GM19351 (cell line): ENCODE data around the gene CFAP92.

Experiments used
- ATAC-seq: cut with Tn5 transposase; IDR thresholded peaks from one replicate; pipeline ENCODE4 v1.9.1; 2021; ENCODE audit warnings: mild to moderate bottlenecking, moderate library complexity; ENCODE audit not compliant: unreplicated experiment

Gene CFAP92

DNA sequence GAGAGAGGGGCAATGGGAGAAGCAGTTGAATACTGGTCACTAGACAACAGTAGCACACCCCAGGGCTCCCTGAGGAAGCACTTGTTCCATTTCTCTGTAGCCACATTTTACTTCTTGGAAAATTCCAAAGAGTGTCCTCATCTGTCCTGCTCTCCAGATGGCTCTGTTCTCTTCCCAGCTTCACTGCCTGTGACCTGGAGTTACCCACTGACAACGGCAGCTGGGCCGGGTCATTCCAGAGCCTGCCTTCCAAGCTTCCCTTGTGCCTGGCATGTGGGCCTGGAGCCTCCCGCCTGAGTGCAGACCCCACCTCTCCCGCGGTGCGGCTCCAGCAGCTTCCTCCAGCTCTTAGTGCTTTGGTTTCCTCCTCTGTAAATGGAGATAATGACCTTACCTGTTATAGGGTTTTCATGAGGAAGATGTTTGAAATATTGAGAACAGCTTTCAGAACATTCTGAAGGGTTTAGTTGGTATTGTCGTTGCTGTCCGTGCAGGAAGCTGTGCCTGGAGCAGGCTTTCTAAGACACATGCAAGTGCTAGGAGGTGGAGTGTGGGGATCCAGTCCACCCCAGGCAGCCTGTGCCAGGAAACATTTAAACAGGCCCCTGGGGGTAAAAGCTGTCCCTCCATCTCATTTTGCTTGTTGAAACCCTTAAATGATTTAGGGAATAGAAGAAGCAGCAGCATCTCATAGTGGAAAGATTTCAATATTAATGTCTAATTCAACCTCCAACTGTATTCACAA, 32.0 kb upstream of the CFAP92 start:
- no peak for ATAC-seq

DNA sequence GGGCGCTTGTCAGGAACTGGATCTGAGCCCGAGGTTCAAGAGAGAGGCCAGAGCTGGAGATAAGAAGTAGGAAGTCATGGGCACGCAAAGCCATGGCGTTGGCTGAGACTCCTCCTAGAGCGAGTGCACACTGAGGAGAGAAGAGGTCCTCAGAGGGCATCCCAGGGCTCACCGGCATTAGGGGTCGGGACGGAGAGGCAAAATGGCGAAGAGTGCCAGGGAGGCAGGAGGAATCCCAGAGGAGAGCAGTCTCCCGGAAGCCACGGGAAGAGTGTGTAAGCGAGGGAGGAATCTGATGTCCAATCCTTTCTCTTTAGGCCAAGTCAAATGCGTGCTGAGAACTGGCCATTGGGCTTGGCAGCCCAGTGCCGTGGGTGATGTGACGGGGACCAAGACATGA, 31.2 kb upstream of the CFAP92 start:
- no peak for ATAC-seq

DNA sequence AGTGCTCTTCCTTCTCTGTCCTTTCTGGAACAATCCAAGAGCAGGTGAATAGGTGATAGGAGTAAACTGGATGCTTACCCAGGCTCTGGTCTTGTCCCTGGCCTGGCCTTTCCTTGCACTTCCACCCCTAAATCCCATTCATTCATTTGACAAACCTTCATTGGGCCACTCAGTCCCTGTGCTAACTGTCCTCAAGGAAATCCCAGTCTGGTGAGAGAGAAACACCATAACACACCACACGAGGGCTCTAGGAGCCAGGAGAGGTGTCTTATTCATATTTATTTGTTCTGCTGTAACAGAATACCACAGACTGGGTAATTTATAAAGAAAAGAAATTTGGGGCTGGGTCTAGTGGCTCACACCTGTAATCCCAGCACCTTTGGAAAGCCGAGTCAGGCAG, 30.0 kb upstream of the CFAP92 start:
- no peak for ATAC-seq

DNA sequence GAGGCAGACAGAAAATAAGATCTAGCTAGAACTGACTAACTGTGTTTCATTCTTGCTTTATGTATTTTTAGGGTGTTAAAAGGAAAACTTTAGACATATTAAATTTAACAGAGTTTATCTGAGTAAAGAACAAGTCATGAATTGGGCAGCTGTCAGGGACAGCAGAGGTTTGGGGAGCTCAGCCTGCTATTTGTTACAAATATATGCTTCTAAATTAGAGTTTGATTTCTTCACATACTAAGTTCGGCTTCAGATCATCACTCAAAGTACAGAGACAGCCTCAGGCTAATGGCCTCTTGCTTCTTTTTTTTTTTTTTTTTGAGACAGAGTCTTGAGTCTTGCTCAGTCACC, 29.1 kb upstream of the CFAP92 start:
- ATAC-seq = no peak

DNA sequence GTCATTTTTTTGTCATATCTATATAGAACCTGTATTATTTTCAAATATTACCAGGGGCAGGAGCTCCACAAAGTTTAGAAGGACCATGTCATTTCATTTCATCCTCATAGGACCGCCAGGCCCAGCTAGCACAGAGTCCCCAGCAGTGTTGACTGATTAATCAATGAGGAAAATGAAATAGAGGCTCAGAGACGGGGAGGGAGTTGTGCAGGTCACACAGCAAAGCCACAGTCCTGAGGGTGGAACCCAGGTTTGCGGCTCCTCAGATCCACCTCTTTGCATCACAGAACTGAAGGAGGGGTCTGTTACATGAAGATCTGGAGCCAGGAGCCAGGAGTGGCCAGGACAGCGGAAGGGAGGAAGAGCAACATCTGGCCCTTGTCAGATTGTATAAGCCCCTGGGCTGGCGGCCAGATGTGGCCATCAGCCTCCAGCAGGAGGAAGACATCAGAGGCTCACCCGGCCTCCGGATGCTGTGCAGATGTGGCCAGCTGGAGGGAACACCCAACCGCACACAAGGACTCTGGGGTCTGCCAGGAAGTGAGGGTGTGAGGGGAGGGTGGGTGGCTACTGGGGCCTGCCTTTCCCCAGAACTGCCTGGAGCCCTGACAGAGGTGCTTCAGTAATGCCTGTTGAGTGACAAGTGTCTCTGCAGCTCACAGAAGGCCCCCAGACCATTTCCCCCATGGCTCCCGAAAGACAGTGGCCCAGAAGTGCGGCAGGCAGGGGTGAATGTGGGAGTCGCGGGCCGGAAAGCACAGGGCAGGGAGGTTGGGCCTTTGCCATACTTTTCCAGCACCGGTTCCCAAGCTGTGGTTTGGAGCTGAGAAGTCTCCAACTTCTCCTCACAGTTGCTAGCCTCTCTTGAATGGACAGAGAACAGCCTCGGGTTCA, 28.5 kb upstream of the CFAP92 start:
- no peak for ATAC-seq

DNA sequence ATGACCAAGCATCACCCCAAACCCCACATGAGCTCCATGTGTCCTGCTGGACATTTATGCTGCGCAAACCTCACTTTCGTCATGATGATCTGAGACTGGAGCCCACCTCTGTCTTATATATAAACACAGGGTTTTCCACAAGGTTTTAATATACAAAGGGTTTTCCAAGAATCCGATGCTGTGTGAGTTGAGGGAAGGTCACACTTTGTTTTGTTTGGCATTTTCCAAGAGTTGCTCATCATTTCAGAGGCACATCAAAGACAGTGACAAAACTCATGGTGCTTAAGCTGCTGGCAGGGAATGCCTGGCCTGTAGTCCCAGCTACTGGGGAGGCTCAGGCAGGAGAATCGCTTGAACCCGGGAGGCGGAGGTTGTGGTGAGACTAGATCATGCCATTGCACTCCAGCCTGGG, 27.3 kb upstream of the CFAP92 start:
- no peak for ATAC-seq

DNA sequence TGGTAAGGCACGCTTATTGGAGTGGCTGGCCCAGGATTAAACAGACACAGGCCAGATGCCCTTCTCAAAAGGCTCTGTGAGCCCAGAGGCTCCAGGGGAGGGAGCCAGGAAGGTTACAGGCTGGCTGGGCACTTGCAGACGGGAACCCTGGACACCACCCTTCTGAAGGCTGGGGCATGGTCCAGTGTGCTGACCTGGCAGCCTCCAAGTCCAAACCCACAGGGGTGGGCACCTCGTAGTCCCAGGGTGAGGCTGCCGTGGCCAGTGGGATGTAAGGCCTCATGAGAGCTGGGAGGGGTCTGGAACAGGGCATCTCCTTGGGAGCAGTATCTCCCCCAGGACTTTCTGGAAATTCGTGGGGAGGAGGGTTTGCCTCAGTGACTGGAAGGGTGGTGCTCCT, 26.8 kb upstream of the CFAP92 start:
- no peak for ATAC-seq

DNA sequence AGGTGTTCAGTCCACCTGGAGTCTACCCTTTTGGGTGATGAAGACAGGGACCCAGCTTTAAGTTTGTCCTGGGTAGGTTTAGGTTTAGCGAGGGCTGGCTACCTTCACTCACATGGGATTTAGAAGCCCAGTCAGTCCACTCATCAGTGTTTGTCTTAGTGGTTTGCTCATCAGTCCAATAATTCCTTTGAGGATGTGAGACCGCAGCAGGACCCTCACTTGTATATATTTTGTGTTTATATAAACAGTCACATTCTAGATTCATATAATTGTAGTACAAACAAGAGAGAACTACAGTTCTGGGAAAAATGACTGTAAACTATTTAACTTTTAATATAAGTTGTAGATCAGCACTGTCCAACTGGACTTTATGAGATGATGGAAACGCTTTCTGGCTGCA, 25.4 kb upstream of the CFAP92 start:
- no peak for ATAC-seq

DNA sequence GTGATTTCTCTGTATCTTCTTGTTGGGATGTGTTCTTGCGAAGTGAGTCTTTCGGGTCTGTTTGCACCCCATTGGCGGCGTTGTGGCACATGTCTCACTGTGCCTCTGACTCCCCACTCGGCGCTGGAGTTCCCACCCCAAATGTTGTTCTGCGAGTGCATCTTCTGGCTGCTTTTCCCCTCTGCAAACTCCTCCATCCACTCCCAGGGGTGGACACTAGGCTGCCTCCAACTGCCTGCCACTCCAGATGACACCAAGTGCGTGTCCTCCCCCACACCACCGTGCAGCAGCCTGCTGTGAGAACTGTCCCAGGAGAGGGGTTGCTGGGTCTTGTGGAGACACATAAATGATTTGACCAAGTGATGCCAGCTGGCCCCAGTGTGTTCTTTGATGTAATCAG, 24.9 kb upstream of the CFAP92 start:
- no peak for ATAC-seq

DNA sequence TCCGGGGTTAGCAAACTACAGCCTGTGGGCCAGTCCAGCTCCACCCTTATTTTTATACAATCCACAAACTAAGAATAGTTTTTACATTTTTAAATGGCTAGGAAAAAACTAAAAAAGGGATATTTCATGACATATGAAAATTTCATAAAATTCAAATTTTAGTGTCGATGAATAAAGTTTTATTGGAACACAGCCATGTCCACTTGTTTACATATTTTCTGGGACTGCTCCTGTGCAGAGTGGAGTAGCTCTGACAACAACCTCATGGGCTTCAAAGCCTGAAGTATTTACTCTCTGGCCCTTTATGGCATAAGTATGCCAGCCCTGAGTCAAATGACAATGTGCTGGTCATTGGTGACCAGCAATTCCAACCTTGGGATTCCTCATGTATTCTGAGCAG, 24.4 kb upstream of the CFAP92 start:
- no peak for ATAC-seq

DNA sequence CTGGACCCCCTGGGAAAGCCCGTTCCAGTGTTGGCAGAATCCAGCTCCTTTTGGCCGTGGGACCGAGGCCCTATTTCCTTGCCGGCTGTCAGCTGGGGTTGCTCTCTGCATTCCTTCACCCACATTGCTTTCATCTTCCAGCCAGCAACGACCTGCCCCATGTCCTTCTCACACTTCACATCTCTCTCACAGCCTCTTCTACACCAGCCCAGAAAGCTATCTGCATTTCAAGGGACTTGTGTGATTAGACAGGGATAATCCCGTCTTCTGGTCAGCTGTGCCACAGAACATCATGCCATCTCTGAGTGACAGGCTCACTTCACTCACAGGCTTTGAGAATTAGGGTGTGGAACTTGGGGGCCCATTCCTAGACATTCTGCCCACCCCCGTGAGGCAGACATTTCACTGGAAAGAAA, 23.6 kb upstream of the CFAP92 start:
- ATAC-seq = no peak

DNA sequence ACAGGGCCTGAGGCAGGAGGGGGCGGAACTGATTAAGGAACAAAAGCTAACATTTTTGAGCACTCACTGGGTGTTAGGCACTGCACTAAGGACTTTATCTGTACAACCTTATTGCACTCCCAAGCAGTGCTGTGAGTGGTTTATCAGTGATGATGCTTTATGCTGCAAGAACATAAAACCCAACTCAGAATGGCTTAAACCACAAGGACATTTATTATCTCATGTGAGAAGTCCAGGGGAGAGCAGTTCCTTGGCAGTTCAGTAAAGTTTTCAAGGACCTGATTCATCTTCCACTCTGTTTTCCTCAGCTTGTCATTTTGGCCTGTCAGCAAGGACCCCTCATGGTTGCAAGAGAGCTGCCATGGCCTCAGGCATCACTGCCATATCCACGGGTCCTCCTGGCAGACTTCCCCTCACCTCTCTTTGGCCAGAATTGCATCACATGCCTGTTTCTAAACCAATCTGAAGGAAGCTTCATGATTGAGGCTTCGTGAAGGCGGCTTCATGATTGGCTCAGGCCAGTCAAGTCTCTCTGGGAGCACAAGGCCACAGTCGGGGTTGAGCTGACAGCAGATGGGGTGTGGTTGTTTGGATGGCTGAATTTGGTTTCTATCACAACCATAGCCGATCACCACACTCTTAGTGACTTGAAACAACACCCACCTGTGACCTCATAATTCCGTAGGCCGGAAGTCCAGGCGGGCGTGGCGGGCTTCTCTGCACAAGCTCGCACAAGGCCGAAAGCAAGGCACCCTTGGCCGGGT, 23.0 kb upstream of the CFAP92 start:
- peak; percentile 81 for ATAC-seq

DNA sequence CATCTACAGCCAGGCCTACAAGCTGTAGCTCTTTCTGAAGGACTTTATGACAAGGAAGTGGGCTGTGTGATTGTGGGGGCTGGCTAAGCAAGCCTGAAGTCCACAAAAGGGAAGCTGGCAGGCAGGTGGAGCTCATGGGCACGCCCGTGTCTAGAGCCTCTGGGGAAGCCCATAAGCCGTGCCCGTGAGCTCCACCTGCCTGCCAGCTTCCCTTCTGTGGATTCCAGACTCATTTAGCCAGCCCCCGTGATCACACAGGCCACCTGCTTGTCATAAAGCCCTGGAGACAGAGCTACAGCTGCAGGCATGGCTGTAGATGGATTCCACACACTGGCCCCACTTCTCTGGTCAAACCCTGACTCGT, 22.5 kb upstream of the CFAP92 start:
- no peak for ATAC-seq

DNA sequence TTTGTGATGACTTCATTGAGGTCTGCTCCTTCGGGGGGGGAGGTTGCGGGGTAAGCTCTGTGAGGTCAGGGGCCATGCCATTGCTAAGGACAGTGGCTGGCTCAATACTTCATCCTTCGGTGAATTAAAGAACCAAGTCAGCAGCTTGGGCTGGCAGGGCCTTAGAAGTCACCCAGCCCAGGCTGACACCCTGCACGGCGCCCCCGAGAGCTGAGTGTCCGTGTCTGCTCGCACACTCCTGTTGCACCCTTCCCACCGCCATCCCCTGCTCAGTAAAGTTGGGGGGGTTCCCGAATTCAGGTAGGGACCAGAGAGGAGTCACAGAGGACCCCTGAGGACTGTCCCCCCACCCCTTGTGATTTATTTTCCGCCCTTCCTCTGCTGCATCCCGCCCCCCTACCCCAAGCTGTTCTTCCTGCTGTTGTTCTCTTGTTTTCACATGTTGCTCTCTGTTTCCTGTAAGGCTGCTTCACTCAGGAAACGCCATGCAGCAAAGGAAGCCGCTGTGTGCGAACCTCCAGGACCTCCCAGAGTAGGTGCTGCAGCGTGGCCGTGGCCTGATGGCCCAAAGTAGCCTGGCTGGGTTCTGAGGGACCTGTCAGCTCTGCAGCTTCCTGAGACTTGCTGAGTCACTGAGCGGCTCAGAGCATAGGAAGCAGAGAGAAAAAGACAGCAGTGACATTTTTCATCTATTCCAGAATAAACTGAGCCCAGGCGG, 21.7 kb upstream of the CFAP92 start:
- no peak for ATAC-seq

DNA sequence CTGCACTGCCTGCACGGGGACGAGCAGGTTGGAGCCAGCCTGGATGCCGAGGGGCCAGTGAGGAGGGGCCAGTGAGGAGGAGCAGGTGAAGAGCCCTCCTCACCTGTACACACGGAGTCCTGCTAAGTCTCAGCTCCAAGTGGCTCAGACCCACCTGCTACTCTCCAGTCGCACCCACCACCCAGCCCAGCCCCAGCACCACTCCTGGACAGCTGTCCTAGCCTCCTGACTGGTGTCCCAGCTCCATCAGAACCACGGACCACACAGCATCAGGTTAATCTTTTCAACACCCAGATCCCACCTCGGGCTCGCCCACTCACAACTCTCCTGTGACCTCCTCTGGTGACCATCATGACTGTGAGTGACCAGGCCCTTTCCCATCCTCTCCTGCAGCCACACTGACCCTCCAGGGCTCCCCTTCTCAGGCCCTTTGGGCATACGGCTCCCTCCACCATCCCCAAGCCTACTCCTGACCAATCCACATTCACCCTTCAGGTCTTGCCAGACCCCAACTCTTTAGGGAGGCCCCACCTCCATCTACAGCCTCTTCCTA, 21.0 kb upstream of the CFAP92 start:
- ATAC-seq = no peak

DNA sequence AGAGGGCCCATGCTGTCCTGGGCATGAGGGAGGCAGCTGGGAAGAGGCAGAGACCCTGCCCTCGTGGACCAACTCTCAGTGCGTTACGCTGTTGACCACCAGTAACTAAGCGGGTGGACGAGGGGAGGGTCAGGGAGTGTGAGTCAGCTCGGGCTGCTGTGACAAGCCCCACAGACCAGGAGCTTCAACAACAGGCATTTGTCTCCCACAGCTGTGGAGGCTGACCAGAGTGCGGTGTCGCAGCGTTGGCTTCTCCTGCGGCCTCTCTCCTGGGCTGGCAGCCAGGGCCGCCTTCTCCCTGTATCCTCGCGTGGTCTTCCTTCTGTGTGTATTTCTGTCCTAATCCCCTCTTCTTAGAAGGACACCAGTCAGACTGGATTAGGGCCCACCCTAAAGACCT, 20.3 kb upstream of the CFAP92 start:
- ATAC-seq = no peak

DNA sequence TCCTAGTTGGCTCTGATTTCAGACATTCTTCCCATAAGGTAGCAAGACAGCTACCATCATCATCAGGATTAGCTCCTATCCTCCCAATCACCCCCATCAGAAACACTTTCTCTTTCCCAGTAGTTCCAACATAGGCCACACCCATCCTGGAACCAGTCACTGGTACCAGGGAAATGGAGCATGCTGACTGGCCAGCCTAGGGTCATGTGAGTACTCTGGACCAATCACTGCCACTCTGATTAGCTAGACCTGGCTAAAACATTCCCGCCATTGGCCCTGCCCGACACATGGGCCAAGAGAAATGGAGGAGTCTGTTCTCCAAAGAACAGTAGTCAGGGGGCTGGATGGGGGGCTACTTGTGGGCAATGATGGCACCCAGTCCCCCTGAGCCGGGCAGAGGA, 19.6 kb upstream of the CFAP92 start:
- ATAC-seq = no peak

DNA sequence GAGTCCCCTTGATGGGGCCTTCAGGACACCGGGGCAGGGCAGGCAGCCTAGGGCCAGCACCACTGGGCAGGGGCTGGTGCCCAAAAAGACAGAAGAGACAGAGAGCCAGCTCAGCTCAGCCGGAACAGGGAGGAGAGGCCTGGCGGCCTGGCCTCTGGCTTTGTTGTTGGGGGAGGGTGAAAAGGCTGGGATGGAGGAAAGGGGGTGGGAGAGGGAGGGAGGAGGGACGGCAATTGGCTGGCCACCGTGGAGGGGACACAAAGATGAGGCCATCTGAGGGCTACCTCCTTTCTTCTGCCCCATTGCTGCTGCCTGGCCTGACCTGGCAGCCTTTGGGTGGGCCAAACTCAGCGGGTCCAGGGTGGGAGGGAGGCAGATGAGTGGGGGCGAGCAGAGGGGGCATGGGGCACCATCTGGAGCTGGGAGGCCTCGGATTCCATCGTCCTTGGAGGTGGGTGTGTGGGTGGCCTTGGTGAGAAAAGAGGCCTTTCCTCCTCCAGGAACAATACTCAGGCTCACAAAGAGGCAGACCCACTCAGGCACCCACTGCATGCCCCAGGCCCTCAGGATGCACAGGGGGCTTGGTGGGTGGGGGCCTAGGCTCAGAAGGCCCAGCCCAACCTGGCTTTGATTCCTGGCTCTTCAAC, 16.6 kb upstream of the CFAP92 start:
- no peak for ATAC-seq

DNA sequence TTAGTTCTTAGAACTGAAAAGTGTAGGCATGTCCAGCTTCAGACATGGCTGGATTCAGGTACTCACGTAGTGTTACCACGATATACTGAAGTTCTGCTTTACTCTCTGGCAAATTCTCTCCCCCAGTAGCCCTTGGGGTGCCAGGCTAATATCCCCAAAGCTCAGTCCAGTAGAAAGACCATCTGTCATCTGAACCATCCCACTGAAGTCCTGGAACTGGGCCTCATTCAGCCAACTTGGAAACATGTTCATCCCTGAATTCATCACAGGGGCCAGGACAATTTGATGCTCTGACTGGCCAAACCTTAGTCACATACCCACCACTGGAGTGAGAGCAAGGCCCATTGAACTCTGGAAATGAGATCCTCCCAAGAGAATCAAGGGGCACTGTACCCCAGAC, 15.4 kb upstream of the CFAP92 start:
- ATAC-seq = no peak

DNA sequence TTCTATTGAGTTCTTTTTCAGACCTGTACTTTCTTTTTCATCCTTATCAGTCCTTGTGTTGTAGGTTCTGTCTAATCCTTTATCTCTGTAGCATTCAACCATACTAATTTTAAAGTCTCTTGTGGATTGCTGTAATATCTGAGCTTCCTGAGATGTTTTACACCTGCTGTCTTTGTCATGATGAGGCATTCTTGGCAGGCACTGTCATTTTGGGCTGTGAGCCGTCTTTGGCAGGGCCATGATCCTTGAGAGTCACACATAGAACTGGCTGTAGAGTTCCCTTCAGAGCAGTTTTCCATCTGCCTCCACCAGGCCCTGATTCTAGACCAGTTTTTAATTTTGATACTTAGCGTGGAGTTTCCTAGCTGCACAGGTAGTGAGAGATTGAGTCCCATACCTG, 13.9 kb upstream of the CFAP92 start:
- ATAC-seq = no peak
